CD4-positive, alpha-beta T cell treated with Interleukin-12 subunit alpha and Interleukin-12 subunit beta, for 1 hour (primary cell): ENCODE measurements around the gene TTC16.

Experiments used
- DNase-seq: peaks from one replicate; pipeline ENCODE4 v3.0.0-alpha.2; 2020

Gene TTC16

GRCh38 chr9:127721391-127721821 is 5.5 kb downstream of the TTC16 start:
- DNase-seq: peak; percentile 43

- DNase-seq: no peak
Measured at GRCh38 chr9:127722055-127722745, 6.3 kb downstream of the TTC16 start.

- no peak for DNase-seq
Measured at GRCh38 chr9:127723013-127723412, 7.1 kb downstream of the TTC16 start.

GRCh38 chr9:127723444-127723843 is 7.6 kb downstream of the TTC16 start:
- no peak for DNase-seq

GRCh38 chr9:127724012-127724411 is 8.1 kb downstream of the TTC16 start:
- DNase-seq: no peak

GRCh38 chr9:127726871-127727270 is 11.0 kb downstream of the TTC16 start:
- no peak for DNase-seq

- no peak for DNase-seq
Measured at GRCh38 chr9:127728808-127729207, 12.9 kb downstream of the TTC16 start.

GRCh38 chr9:127729522-127730256 is 13.8 kb downstream of the TTC16 start:
- no peak for DNase-seq

- DNase-seq: no peak
Measured at GRCh38 chr9:127730262-127730661, 14.4 kb downstream of the TTC16 start.

- no peak for DNase-seq
Measured at GRCh38 chr9:127730799-127731410, 15.0 kb downstream of the TTC16 start.

GRCh38 chr9:127731938-127732337 is 16.1 kb downstream of the TTC16 start:
- no peak for DNase-seq

- no peak for DNase-seq
Measured at GRCh38 chr9:127732444-127732843, 16.6 kb downstream of the TTC16 start.

GRCh38 chr9:127733614-127734013 is 17.7 kb downstream of the TTC16 start:
- DNase-seq: no peak

GRCh38 chr9:127734247-127734746 is 18.4 kb downstream of the TTC16 start:
- no peak for DNase-seq

GRCh38 chr9:127734747-127735529 is 19.1 kb downstream of the TTC16 start, which contains the start of gene TOR2A:
TOR2A (minus strand) TSS chr9:127735294; CDS start chr9:127735270, 24 bp downstream.
- DNase-seq: peak; percentile 99

GRCh38 chr9:127735530-127736185 is 19.8 kb downstream of the TTC16 start:
- peak; percentile 11 for DNase-seq

- no peak for DNase-seq
Measured at GRCh38 chr9:127738666-127739065, 22.8 kb downstream of the TTC16 start.

GRCh38 chr9:127739614-127740330 is 23.9 kb downstream of the TTC16 start:
- no peak for DNase-seq

GRCh38 chr9:127741831-127742434 is 26.1 kb downstream of the TTC16 start:
- no peak for DNase-seq

- no peak for DNase-seq
Measured at GRCh38 chr9:127742435-127743088, 26.7 kb downstream of the TTC16 start.
